Neural progenitor cell (in vitro differentiated cells): ENCODE results near the gene ENPP1. TPM values are rescaled to one million over a fixed set of nuclear protein-coding genes. Genes with fewer than 3 reads are reported as not detected.

ENCODE experiments used
- DNase-seq: peaks from one replicate; pipeline ENCODE4 v3.0.0-alpha.2; 2016; ENCODE audit warnings: low spot score
- H2AFZ ChIP-seq: fragments of 200-600 bp; sonication (generic); replicated peaks from 2 replicates; pipeline ENCODE4 v1.6.1; 2016; ENCODE audit warnings: antibody characterized with exemption
- H3F3A ChIP-seq: fragments of 200-600 bp; sonication (generic); 2 replicates; pipeline ENCODE4 v1.6.1; 2016; ENCODE audit warnings: antibody characterized with exemption, low read depth
- H3K27ac ChIP-seq: fragments of 200-600 bp; sonication (generic); 2 replicates; pipeline ENCODE4 v1.5.1; 2016; ENCODE audit warnings: mild to moderate bottlenecking
- H3K27me3 ChIP-seq: fragments of 200-600 bp; sonication (generic); 2 replicates; pipeline ENCODE4 v1.6.1; 2016; ENCODE audit warnings: mild to moderate bottlenecking, moderate library complexity
- H3K36me3 ChIP-seq: fragments of 200-600 bp; sonication (generic); 2 replicates; pipeline ENCODE4 v1.5.1; 2016
- H3K4me1 ChIP-seq: fragments of 200-600 bp; sonication (generic); 2 replicates; pipeline ENCODE4 v1.6.1; 2016; ENCODE audit warnings: mixed run types
- H3K4me2 ChIP-seq: fragments of 200-600 bp; sonication (generic); 2 replicates; pipeline ENCODE4 v1.6.1; 2016
- H3K4me3 ChIP-seq: fragments of 200-600 bp; sonication (generic); 2 replicates; pipeline ENCODE4 v1.5.1; 2016
- H3K79me2 ChIP-seq: fragments of 200-600 bp; sonication (generic); 2 replicates; pipeline ENCODE4 v1.6.1; 2016; ENCODE audit warnings: low read depth
- H3K9ac ChIP-seq: fragments of 200-600 bp; sonication (generic); 2 replicates; pipeline ENCODE4 v1.6.1; 2016
- H3K9me3 ChIP-seq: fragments of 200-600 bp; sonication (generic); 2 replicates; pipeline ENCODE4 v1.5.1; 2016; ENCODE audit warnings: low read depth
- H4K20me1 ChIP-seq: fragments of 200-600 bp; sonication (generic); 2 replicates; pipeline ENCODE4 v1.6.1; 2016; ENCODE audit warnings: low read depth
- H3K27ac Mint-ChIP-seq: 3 replicates; pipeline ENCODE4 v1.8.0; 2021; ENCODE audit warnings: mixed read lengths
- H3K27me3 Mint-ChIP-seq: 2 replicates; pipeline ENCODE4 v1.8.0; 2022; ENCODE audit warnings: low read depth, mild to moderate bottlenecking, inconsistent platforms, moderate library complexity, mixed read lengths; ENCODE audit not compliant: insufficient read depth
- H3K36me3 Mint-ChIP-seq: 3 replicates; pipeline ENCODE4 v1.8.0; 2021; ENCODE audit warnings: mixed read lengths
- H3K4me1 Mint-ChIP-seq: 3 replicates; pipeline ENCODE4 v1.8.0; 2021; ENCODE audit warnings: mixed read lengths
- H3K4me3 Mint-ChIP-seq: 3 replicates; pipeline ENCODE4 v1.8.0; 2021; ENCODE audit warnings: mild to moderate bottlenecking, moderate library complexity, mixed read lengths
- H3K9me3 Mint-ChIP-seq: 3 replicates; pipeline ENCODE4 v1.8.0; 2020; ENCODE audit warnings: mixed read lengths
- EZH2 ChIP-seq: fragments of 200-600 bp; sonication (generic); IDR thresholded peaks from 2 replicates; pipeline ENCODE4 v1.6.1; 2017; ENCODE audit warnings: antibody characterized with exemption, mild to moderate bottlenecking, moderate library complexity
- EZH2phosphoT487 ChIP-seq: fragments of 200-600 bp; sonication (generic); IDR thresholded peaks from 2 replicates; pipeline ENCODE4 v1.6.1; 2017; ENCODE audit warnings: antibody characterized with exemption
- total RNA-seq: library from RNA; depleted of rRNA; stranded (reverse); fragments of >200 nt; gene quantifications from 2 replicates; pipeline ENCODE4 v1.2.3, GENCODE V29; 2015; ENCODE audit warnings: low replicate concordance
- TF ChIP-seq, protein P1 (sequence below): fragments of 200-600 bp; sonication (generic); IDR thresholded peaks from 2 replicates; pipeline ENCODE4 v1.5.1; 2017; ENCODE audit warnings: antibody characterized with exemption, mild to moderate bottlenecking

The ENPP1 gene
- total RNA-seq, 1 donor from 2014 or later = 9.7 TPM

DNA sequence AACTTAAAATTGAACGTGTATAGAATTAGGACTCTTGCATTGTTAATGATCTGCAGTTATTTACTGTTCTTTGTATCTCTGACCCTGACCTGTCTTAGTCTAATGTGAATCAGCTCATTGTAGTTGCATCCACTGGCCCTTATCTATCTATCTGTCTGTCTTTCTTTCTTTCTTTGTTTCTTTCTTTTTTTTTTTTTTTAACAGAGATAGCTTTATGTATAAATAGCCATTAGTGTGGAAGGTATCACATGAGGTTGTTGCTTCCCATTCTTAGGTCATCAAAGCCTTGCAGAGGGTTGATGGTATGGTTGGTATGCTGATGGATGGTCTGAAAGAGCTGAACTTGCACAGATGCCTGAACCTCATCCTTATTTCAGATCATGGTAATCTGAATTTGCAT lies 59.9 kb downstream of the ENPP1 start:
- Mint-ChIP-seq H3K27me3 (no peaks in the 10 kb centered on the region), H3K36me3 (no peaks in the 10 kb centered on the region)

DNA sequence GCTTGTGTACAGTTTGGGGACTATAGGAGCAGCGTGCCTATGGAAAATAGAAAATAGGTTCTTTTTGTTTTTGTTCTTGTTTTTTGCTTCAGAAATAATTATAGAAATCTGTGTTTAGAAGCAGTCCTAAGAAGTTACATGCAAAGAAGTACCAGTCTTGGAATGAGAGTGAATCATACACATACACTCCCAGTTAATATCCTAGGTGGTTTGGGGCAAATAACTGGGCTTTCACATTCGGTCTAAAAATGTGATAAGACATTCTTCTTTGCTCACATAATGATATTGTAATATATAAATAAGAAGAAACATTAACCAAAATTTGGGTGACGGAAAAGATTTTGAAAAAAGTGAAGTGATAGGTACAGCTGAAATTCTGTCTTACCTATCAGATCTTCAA lies 61.0 kb downstream of the ENPP1 start:
- H2AFZ ChIP-seq = no peak overlapping the region
- no peak overlapping the region for H3K4me3 ChIP-seq
- Mint-ChIP-seq H3K27me3 (no peaks in the 10 kb centered on the region), H3K36me3 (no peaks in the 10 kb centered on the region), H3K9me3 (no peaks in the 10 kb centered on the region), H3K4me3 (no peak overlapping the region), H3K27ac (no peak overlapping the region), H3K4me1 (peaks cover 2% of the 10 kb centered on the region)
- H3K9ac ChIP-seq = no peak overlapping the region
- no peaks in the 10 kb centered on the region for H3K36me3 ChIP-seq
- no peak for DNase-seq
- no peaks in the 10 kb centered on the region for H4K20me1 ChIP-seq
- no peaks in the 10 kb centered on the region for H3K27me3 ChIP-seq
- no peak overlapping the region for H3K27ac ChIP-seq
- no peak overlapping the region for H3K4me2 ChIP-seq
- TF ChIP-seq EZH2 (no peak), EZH2phosphoT487 (no peak)
- TF ChIP-seq, protein P1, sequence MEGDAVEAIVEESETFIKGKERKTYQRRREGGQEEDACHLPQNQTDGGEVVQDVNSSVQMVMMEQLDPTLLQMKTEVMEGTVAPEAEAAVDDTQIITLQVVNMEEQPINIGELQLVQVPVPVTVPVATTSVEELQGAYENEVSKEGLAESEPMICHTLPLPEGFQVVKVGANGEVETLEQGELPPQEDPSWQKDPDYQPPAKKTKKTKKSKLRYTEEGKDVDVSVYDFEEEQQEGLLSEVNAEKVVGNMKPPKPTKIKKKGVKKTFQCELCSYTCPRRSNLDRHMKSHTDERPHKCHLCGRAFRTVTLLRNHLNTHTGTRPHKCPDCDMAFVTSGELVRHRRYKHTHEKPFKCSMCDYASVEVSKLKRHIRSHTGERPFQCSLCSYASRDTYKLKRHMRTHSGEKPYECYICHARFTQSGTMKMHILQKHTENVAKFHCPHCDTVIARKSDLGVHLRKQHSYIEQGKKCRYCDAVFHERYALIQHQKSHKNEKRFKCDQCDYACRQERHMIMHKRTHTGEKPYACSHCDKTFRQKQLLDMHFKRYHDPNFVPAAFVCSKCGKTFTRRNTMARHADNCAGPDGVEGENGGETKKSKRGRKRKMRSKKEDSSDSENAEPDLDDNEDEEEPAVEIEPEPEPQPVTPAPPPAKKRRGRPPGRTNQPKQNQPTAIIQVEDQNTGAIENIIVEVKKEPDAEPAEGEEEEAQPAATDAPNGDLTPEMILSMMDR = no peak
- no peaks in the 10 kb centered on the region for H3K79me2 ChIP-seq
- no peaks in the 10 kb centered on the region for H3K9me3 ChIP-seq
- no peaks in the 10 kb centered on the region for H3F3A ChIP-seq
- no peaks in the 10 kb centered on the region for H3K4me1 ChIP-seq

More for the DNA sequence above, 59.9 kb downstream of the ENPP1 start:
- Mint-ChIP-seq H3K4me1 (peaks cover 5% of the 10 kb centered on the region), H3K9me3 (no peaks in the 10 kb centered on the region), H3K27ac (no peak overlapping the region), H3K4me3 (no peak overlapping the region)
- no peak overlapping the region for H3K4me3 ChIP-seq
- no peak overlapping the region for H3K27ac ChIP-seq
- no peak overlapping the region for H3K4me2 ChIP-seq
- H2AFZ ChIP-seq = no peak overlapping the region
- H4K20me1 ChIP-seq = no peaks in the 10 kb centered on the region
- DNase-seq = no peak
- H3K4me1 ChIP-seq = no peaks in the 10 kb centered on the region
- H3K79me2 ChIP-seq = no peaks in the 10 kb centered on the region
- H3K27me3 ChIP-seq = no peaks in the 10 kb centered on the region
- H3K9ac ChIP-seq = no peak overlapping the region
- no peaks in the 10 kb centered on the region for H3K9me3 ChIP-seq
- no peaks in the 10 kb centered on the region for H3K36me3 ChIP-seq
- H3F3A ChIP-seq = no peaks in the 10 kb centered on the region
- no peak for TF ChIP-seq EZH2
- TF ChIP-seq, protein P1 = no peak
- TF ChIP-seq EZH2phosphoT487 = no peak

DNA sequence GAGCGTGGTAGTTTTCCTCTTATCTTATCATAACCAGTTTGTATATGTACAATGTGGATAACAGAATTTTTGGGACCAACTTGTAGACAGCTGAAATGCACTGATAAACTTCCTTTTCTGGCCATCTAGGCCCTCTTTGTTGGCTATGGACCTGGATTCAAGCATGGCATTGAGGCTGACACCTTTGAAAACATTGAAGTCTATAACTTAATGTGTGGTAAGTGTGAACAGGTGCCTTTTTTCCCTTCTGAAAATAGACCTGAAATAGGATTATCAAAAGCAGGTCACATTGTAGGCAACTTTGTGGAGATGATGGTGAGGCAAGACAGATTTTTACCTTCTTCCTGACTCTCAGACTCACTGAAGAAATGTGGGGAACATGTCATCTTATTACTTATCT lies 67.8 kb downstream of the ENPP1 start:
- no peaks in the 10 kb centered on the region for H3K79me2 ChIP-seq
- no peak for DNase-seq
- H3K27ac ChIP-seq = no peak overlapping the region
- no peaks in the 10 kb centered on the region for H3K27me3 ChIP-seq
- H3K36me3 Mint-ChIP-seq = no peaks in the 10 kb centered on the region
- no peaks in the 10 kb centered on the region for H3K4me1 Mint-ChIP-seq
- no peaks in the 10 kb centered on the region for H3F3A ChIP-seq
- no peak overlapping the region for H3K4me2 ChIP-seq
- no peak overlapping the region for H3K27ac Mint-ChIP-seq
- no peak for TF ChIP-seq EZH2phosphoT487
- TF ChIP-seq, protein P1 = no peak
- no peak for TF ChIP-seq EZH2
- no peaks in the 10 kb centered on the region for H4K20me1 ChIP-seq
- H3K4me3 ChIP-seq = no peak overlapping the region
- H3K9me3 Mint-ChIP-seq = no peaks in the 10 kb centered on the region
- H3K36me3 ChIP-seq = no peaks in the 10 kb centered on the region
- no peak overlapping the region for H3K9ac ChIP-seq
- H3K27me3 Mint-ChIP-seq = peaks cover 2% of the 10 kb centered on the region
- H3K4me3 Mint-ChIP-seq = no peak overlapping the region
- no peaks in the 10 kb centered on the region for H3K9me3 ChIP-seq
- no peaks in the 10 kb centered on the region for H3K4me1 ChIP-seq
- no peak overlapping the region for H2AFZ ChIP-seq

DNA sequence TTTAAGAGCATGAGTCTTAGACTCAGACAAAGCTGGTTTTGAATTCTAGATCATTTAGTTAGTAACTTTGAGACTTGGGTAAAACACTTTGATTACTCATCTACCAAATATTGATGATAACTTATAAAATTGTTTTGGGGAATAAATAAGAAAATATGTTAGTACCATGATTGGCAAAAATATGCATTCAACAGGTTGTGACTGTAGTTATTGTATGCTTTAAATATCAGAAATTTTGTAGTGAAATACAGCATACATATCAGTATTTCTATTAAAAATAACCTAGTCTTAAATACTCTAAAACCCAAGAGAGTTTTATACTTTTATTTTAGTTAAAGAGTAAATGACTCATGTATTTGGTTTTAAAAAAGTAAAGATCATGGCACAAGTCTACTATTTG lies 68.7 kb downstream of the ENPP1 start:
- no peaks in the 10 kb centered on the region for H3K27me3 ChIP-seq
- no peak overlapping the region for H3K9ac ChIP-seq
- TF ChIP-seq EZH2phosphoT487 (no peak), EZH2 (no peak)
- TF ChIP-seq, protein P1 = no peak
- no peak for DNase-seq
- H3K4me3 ChIP-seq = no peak overlapping the region
- Mint-ChIP-seq H3K9me3 (no peaks in the 10 kb centered on the region), H3K4me1 (no peaks in the 10 kb centered on the region), H3K36me3 (no peaks in the 10 kb centered on the region), H3K27ac (no peak overlapping the region), H3K27me3 (peaks cover 2% of the 10 kb centered on the region), H3K4me3 (no peak overlapping the region)
- H3K36me3 ChIP-seq = no peaks in the 10 kb centered on the region
- H3K4me1 ChIP-seq = no peaks in the 10 kb centered on the region
- no peaks in the 10 kb centered on the region for H3K79me2 ChIP-seq
- H2AFZ ChIP-seq = no peak overlapping the region
- H3F3A ChIP-seq = no peaks in the 10 kb centered on the region
- H3K27ac ChIP-seq = no peak overlapping the region
- no peaks in the 10 kb centered on the region for H4K20me1 ChIP-seq
- no peaks in the 10 kb centered on the region for H3K9me3 ChIP-seq
- no peak overlapping the region for H3K4me2 ChIP-seq
